Progenitor cell of endocrine pancreas (in vitro differentiated cells): ENCODE results near the gene ZNF655. TPM values are rescaled to one million over a fixed set of nuclear protein-coding genes. Genes with fewer than 3 reads are reported as not detected.

Source experiments
- DNase-seq: peaks from one replicate; pipeline ENCODE4 v3.0.0; 2021; ENCODE audit warnings: low spot score; ENCODE audit not compliant: unreplicated experiment
- H3K27ac Mint-ChIP-seq: 2 replicates; pipeline ENCODE4 v1.8.0; 2021; ENCODE audit warnings: mild to moderate bottlenecking, moderate library complexity, mixed read lengths
- H3K27me3 Mint-ChIP-seq: 2 replicates; pipeline ENCODE4 v1.8.0; 2021; ENCODE audit warnings: mixed read lengths
- H3K36me3 Mint-ChIP-seq: 2 replicates; pipeline ENCODE4 v1.8.0; 2022; ENCODE audit warnings: mixed read lengths; ENCODE audit not compliant: insufficient read depth
- H3K4me1 Mint-ChIP-seq: 2 replicates; pipeline ENCODE4 v1.8.0; 2021; ENCODE audit warnings: low read depth, mixed read lengths
- H3K4me3 Mint-ChIP-seq: 2 replicates; pipeline ENCODE4 v1.8.0; 2021; ENCODE audit warnings: low read depth, mild to moderate bottlenecking, moderate library complexity, mixed read lengths
- H3K9me3 Mint-ChIP-seq: 2 replicates; pipeline ENCODE4 v1.8.0; 2021; ENCODE audit warnings: low read depth, mixed read lengths
- total RNA-seq: library from RNA; stranded (reverse); gene quantifications from 2 replicates; pipeline ENCODE4 v1.2.1, GENCODE V29; 2021
- TF ChIP-seq, protein P1 (sequence below): fragments of 200-600 bp; sonication (generic); IDR thresholded peaks from one replicate; pipeline ENCODE4 v1.5.0; 2021; ENCODE audit warnings: antibody characterized with exemption, mild to moderate bottlenecking; ENCODE audit not compliant: unreplicated experiment

Gene ZNF655
- total RNA-seq, 1 donor from 2014 or later: 72.6 TPM

DNA sequence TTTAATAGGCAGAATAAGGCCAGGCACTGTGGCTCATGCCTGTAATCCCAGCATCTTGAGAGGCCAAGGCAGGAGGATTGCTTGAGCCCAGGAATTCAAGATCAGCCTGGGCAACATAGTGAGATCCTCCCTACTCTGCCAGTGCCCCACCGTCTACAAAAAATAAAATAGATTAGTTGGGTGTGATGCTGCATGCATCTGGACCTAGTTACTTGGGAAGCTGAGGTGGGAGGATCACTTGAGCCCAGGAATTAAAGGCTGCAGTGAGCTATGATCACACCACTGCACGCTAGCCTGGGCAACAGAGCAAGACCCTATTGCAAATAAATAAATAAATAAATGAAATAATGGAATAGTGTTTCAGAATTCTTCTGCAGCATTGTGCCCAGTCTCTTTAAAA, 22.8 kb upstream of the ZNF655 start:
- H3K27me3 Mint-ChIP-seq: no peaks in the 10 kb centered on the region
- TF ChIP-seq, protein P1, sequence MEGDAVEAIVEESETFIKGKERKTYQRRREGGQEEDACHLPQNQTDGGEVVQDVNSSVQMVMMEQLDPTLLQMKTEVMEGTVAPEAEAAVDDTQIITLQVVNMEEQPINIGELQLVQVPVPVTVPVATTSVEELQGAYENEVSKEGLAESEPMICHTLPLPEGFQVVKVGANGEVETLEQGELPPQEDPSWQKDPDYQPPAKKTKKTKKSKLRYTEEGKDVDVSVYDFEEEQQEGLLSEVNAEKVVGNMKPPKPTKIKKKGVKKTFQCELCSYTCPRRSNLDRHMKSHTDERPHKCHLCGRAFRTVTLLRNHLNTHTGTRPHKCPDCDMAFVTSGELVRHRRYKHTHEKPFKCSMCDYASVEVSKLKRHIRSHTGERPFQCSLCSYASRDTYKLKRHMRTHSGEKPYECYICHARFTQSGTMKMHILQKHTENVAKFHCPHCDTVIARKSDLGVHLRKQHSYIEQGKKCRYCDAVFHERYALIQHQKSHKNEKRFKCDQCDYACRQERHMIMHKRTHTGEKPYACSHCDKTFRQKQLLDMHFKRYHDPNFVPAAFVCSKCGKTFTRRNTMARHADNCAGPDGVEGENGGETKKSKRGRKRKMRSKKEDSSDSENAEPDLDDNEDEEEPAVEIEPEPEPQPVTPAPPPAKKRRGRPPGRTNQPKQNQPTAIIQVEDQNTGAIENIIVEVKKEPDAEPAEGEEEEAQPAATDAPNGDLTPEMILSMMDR: no peak
- no peak for DNase-seq
- no peaks in the 10 kb centered on the region for H3K4me1 Mint-ChIP-seq
- H3K4me3 Mint-ChIP-seq: no peak overlapping the region
- no peak overlapping the region for H3K27ac Mint-ChIP-seq
- H3K36me3 Mint-ChIP-seq: peaks cover 43% of the 10 kb centered on the region
- H3K9me3 Mint-ChIP-seq: peaks cover 56% of the 10 kb centered on the region

DNA sequence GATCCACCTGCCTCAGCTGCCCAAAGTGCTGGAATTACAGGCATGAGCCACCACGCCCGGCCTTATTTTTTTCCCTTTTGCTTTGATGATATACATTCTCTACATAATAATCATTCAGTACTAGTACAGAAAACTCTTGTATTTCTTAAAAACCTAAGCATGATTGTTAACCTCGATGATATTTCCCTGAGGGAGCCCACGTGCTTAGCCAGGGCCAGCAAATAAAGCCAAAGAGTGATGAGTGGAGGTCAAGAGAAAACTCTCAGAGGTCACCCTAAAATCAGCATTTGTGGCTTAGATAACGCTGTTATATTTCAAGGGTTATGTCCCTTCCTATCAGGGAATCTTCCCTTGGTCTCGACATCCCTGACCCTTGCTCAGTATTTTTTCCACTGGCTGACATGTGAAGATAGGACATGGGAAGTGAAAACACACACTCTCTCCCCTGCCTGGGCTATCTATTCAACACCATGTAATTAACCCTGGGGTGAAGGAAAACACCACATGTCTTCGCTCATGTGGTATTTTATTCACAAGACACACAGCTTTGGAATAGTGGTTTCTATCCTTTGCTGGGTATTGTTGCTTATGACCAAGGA, 19.1 kb upstream of the ZNF655 start:
- TF ChIP-seq, protein P1: no peak
- Mint-ChIP-seq H3K36me3 (peaks cover 38% of the 10 kb centered on the region), H3K4me1 (no peaks in the 10 kb centered on the region), H3K27me3 (no peaks in the 10 kb centered on the region), H3K27ac (no peak overlapping the region), H3K4me3 (no peak overlapping the region), H3K9me3 (peaks cover 40% of the 10 kb centered on the region)
- no peak for DNase-seq

DNA sequence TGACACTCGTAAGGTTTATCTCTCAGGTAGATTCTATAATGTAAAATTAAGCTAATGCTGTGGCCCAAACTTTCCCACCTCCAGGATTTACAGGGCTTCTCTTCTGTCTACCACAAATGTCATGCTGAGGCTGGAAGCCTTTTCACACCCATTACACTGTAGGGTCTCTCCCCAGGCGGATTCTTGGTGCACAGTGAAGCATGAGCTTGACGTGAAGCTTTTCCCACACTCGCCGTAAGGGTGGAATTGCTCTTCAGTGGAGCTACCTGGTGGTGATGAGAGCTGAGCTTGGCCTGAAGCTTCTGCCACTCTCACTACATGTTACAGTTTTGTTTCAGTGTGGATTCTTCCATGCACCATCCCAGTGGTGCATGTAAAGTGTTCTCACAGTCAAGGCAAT, 17.9 kb upstream of the ZNF655 start:
- peaks cover 37% of the 10 kb centered on the region for H3K9me3 Mint-ChIP-seq
- H3K27ac Mint-ChIP-seq: no peak overlapping the region
- H3K4me3 Mint-ChIP-seq: no peak overlapping the region
- no peaks in the 10 kb centered on the region for H3K4me1 Mint-ChIP-seq
- DNase-seq: no peak
- peaks cover 38% of the 10 kb centered on the region for H3K36me3 Mint-ChIP-seq
- H3K27me3 Mint-ChIP-seq: no peaks in the 10 kb centered on the region
- TF ChIP-seq, protein P1: no peak

DNA sequence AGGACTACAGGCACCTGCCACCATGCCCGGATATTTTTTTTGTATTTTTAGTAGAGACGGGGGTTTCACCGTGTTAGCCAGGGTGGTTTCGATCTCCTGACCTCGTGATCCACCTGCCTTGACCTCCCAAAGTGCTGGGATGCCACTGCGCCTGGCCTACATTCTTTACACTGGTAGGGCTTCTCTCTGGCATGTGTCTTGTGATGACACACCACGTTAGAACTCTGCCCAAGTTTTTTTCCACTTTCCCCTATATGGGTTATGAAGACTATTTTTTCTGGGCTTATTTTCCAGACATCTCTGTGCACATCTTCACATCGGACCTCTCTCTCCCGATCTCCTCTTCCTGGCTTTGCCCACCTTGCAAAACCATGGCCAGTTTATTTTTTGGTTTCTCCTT, 17.2 kb upstream of the ZNF655 start:
- H3K9me3 Mint-ChIP-seq: peaks cover 37% of the 10 kb centered on the region
- H3K27ac Mint-ChIP-seq: no peak overlapping the region
- TF ChIP-seq, protein P1: no peak
- peaks cover 38% of the 10 kb centered on the region for H3K36me3 Mint-ChIP-seq
- H3K4me3 Mint-ChIP-seq: no peak overlapping the region
- no peaks in the 10 kb centered on the region for H3K27me3 Mint-ChIP-seq
- no peak for DNase-seq
- no peaks in the 10 kb centered on the region for H3K4me1 Mint-ChIP-seq

DNA sequence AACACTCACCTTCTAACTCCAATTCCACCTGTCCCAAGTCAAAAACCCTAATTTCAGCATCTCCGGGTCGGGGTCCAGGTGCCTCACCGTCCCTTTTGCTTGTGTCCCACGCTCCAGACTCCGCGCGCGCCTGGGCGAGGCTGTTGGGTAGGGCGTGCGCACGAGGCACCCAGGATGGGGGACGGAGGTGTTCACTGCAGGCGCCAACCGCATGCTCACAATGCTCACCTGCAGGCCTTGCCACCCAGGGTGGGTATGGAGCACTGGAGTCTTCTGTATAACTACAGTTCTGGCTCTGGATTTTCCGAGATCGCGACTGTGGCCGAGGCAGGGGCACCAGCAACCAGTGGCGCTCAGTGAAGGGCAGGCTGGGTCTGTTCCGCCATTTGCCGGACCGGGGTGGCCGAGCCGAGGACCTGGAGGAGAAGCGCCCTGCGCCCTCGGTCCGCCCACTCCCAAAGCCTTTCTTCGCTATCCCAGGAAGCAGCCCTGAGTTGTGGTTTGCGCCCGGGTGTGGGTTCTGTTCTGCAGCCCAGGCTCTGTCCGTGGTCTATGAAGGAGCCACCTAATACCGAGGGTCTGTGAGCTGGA, 15.3 kb upstream of the ZNF655 start:
- peaks cover 33% of the 10 kb centered on the region for H3K9me3 Mint-ChIP-seq
- no peak overlapping the region for H3K27ac Mint-ChIP-seq
- no peak overlapping the region for H3K4me3 Mint-ChIP-seq
- TF ChIP-seq, protein P1: no peak
- no peaks in the 10 kb centered on the region for H3K27me3 Mint-ChIP-seq
- peaks cover 53% of the 10 kb centered on the region for H3K36me3 Mint-ChIP-seq
- no peaks in the 10 kb centered on the region for H3K4me1 Mint-ChIP-seq
- DNase-seq: no peak
